Neural progenitor cell (in vitro differentiated cells): ENCODE data around the gene VSX2.

Experiments used
- CTCF ChIP-seq: fragments of 200-600 bp; sonication (generic); IDR thresholded peaks from 2 replicates; pipeline ENCODE4 v1.5.1; 2017; ENCODE audit warnings: antibody characterized with exemption, mild to moderate bottlenecking
- EZH2 ChIP-seq: fragments of 200-600 bp; sonication (generic); IDR thresholded peaks from 2 replicates; pipeline ENCODE4 v1.6.1; 2017; ENCODE audit warnings: antibody characterized with exemption, mild to moderate bottlenecking, moderate library complexity

GRCh38 chr14:74286736-74287135, 47.5 kb downstream of the VSX2 start:
- TF ChIP-seq EZH2, result no peak
- no peak for TF ChIP-seq CTCF
